ENCODE results near the gene ZER1. TPM values are rescaled to one million over a fixed set of nuclear protein-coding genes. Genes with fewer than 3 reads are reported as not detected.

Gene ZER1
- total RNA-seq, 3 donors from 2014 or later: 31.2 to 42.9 (median 34.1) TPM

- TF ChIP-seq POLR2A (IDR thresholded peaks at IDR 0.05): no peak
- TF ChIP-seq CTCF (IDR thresholded peaks at IDR 0.05): no peak
- no peak for TF ChIP-seq POLR2AphosphoS5 (IDR thresholded peaks at IDR 0.05)
- intact Hi-C loops (cut with DNase I; ENCODE audit: low total_unique reads): no loop called here
- no peaks in the 10 kb centered on the region for H3K9me3 ChIP-seq
- peak overlapping the region; percentile 73 to 88 for H3K27ac ChIP-seq
- DNase-seq (ENCODE audit: low spot score in 2 of 2): no peak
- H3K4me1 ChIP-seq: peaks cover 0 to 9% of the 10 kb centered on the region in 2 donors
- H3K4me3 ChIP-seq: peak overlapping the region; percentile 56 to 79 (median 74)
- no peaks in the 10 kb centered on the region for H3K27me3 ChIP-seq
- no peaks in the 10 kb centered on the region for H3K36me3 ChIP-seq
Observed at GRCh38 chr9:128723352-128723865, 48.3 kb downstream of the ZER1 start.

- Histone ChIP-seq H3K27me3 (no peaks in the 10 kb centered on the region), H3K4me3 (peak overlapping the region in 1 of 3 donors; percentile 79), H3K36me3 (no peaks in the 10 kb centered on the region), H3K9me3 (no peaks in the 10 kb centered on the region), H3K27ac (peak overlapping the region; percentile 73 to 88), H3K4me1 (peaks cover 0 to 9% of the 10 kb centered on the region in 2 donors)
- TF ChIP-seq CTCF (IDR thresholded peaks at IDR 0.05) (no peak), POLR2AphosphoS5 (IDR thresholded peaks at IDR 0.05) (no peak), POLR2A (IDR thresholded peaks at IDR 0.05) (no peak)
- intact Hi-C loops (cut with DNase I; ENCODE audit: low total_unique reads): no loop called here
- no peak for DNase-seq (ENCODE audit: low spot score in 2 of 2)
Observed at GRCh38 chr9:128722380-128723351, 49.1 kb downstream of the ZER1 start.

DNA sequence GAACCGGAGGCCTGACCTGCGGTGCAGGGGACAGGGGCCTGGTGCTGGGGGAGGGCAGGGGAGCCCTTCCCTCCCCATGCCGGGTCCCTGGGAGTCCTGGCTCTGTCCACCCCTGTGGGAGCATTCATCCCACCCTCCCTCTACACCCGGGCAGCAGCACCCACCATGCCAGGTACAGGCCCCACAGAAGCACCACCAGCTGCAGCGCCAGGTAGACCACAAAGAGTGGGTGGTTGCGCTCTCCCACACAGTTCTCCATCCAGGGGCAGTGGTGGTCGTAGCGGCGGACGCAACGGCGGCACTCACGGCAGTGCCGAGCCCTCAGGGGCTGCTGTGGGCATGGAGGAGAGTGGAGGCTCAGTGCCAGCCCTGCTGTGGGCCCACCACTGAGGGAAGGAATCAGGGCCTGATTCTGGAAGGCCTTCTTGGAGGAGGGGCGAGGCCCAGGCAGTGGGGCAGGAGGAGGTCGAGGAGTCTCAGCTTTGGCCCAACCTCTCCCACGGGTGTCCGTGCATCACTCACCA lies 50.2 kb downstream of the ZER1 start:
- TF ChIP-seq POLR2A (IDR thresholded peaks at IDR 0.05) (no peak), CTCF (IDR thresholded peaks at IDR 0.05) (no peak), POLR2AphosphoS5 (IDR thresholded peaks at IDR 0.05) (no peak)
- intact Hi-C loops (cut with DNase I; ENCODE audit: low total_unique reads): no loop called here
- Histone ChIP-seq H3K27ac (no peak overlapping the region), H3K4me1 (peaks cover 0 to 9% of the 10 kb centered on the region in 2 donors), H3K36me3 (no peaks in the 10 kb centered on the region), H3K27me3 (no peaks in the 10 kb centered on the region), H3K4me3 (no peak overlapping the region), H3K9me3 (no peaks in the 10 kb centered on the region)
- DNase-seq (ENCODE audit: low spot score in 2 of 2): no peak

DNA sequence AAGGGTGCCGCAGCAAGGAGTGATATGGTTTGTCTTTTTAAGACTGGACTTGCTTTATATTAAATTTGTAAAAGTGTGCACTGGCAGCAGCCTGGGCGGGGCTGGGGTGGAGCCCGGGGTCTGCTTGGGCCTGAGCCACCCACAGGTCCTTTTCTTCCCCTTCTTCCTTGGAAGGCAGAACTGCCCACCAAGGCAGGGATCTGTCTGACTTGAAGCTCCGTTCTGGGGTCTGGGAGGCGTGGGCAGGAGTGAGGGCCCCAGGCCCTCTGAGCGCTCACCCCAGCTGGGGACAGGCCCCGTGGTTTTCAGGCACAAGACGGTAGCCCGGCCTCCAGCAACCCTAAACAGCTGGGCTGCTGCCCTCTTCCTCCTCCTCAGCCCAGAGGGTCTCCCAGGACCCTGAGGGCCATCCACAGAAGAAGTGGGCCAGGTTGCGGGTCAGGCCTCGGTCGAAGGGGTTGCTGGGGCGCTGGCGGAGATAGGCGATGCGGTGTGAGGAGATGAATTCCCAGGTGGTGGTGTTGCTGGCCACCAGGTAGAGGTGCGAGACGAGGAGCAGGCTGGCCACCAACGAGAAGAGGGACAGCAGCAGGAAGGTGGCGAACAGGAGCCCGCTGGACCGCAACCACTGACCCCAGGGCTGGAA lies 50.8 kb downstream of the ZER1 start:
- no peak overlapping the region for H3K4me3 ChIP-seq
- H3K9me3 ChIP-seq: no peaks in the 10 kb centered on the region
- no peaks in the 10 kb centered on the region for H3K27me3 ChIP-seq
- no peak for DNase-seq (ENCODE audit: low spot score in 2 of 2)
- no peak overlapping the region for H3K27ac ChIP-seq
- no peaks in the 10 kb centered on the region for H3K36me3 ChIP-seq
- no peak for TF ChIP-seq POLR2A (IDR thresholded peaks at IDR 0.05)
- TF ChIP-seq POLR2AphosphoS5 (IDR thresholded peaks at IDR 0.05): no peak
- intact Hi-C loops (cut with DNase I; ENCODE audit: low total_unique reads): no loop called here
- H3K4me1 ChIP-seq: peaks cover 0 to 9% of the 10 kb centered on the region in 2 donors

DNA sequence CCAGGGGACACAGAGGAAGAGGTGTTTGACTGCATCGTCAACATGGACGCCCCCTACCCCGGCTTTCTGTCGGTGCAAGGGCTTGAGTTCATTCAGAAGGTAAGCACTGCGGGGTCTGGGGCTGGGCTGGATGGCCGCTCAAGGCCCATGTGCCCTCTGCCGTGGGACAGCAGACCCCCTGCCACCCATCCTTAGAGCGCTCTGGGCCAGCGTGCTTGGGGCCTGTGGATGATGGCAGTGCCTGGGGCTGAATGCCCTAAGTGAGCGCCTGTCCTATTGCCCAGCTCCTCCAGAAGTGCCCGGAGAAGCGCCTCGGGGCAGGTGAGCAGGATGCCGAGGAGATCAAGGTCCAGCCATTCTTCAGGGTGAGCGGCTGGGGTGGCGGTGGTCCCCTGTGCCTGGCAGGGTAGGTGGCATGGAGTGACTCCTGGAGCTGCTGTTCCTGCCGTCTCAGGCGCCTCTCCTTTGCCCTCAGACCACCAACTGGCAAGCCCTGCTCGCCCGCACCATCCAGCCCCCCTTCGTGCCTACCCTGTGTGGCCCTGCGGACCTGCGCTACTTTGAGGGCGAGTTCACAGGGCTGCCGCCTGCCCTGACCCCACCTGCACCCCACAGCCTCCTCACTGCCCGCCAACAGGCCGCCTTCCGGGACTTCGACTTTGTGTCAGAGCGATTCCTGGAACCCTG lies 51.7 kb downstream of the ZER1 start:
- intact Hi-C loops (cut with DNase I; ENCODE audit: low total_unique reads): no loop called here

More for the DNA sequence above, 51.7 kb downstream of the ZER1 start:
- no peaks in the 10 kb centered on the region for H3K9me3 ChIP-seq
- DNase-seq (ENCODE audit: low spot score in 2 of 2): no peak
- no peak overlapping the region for H3K4me3 ChIP-seq
- H3K27me3 ChIP-seq: no peaks in the 10 kb centered on the region
- H3K36me3 ChIP-seq: no peaks in the 10 kb centered on the region
- peak overlapping the region in 1 of 2 donors; percentile 68 for H3K27ac ChIP-seq
- TF ChIP-seq POLR2AphosphoS5 (IDR thresholded peaks at IDR 0.05) (no peak), CTCF (IDR thresholded peaks at IDR 0.05) (no peak), POLR2A (IDR thresholded peaks at IDR 0.05) (no peak)
- H3K4me1 ChIP-seq: peaks cover 0 to 9% of the 10 kb centered on the region in 2 donors

Measured in breast epithelium (tissue), 4 donors.